Uterus (tissue), 2 donors: ENCODE data around the gene PLA2G4B.

Source experiments
- POLR2A ChIP-seq, 2 donors: fragments of 450-650 bp; IDR thresholded peaks; one replicate each; pipeline ENCODE4 v1.6.1; 2016; ENCODE audit warnings: antibody characterized with exemption in 2 of 2, mild to moderate bottlenecking in 1 of 2, moderate library complexity in 1 of 2
- TF ChIP-seq, protein P1 (sequence below), 4 experiments: fragments of 200-600 bp in 2 of 4; fragments of 450-650 bp in 2 of 4; sonication (generic) in 2 of 4; IDR thresholded peaks; one replicate each; pipeline ENCODE4 v1.5.1; 2016 to 2019; ENCODE audit warnings: antibody characterized with exemption in 4 of 4, mild to moderate bottlenecking in 2 of 4, moderate library complexity in 1 of 4

DNA sequence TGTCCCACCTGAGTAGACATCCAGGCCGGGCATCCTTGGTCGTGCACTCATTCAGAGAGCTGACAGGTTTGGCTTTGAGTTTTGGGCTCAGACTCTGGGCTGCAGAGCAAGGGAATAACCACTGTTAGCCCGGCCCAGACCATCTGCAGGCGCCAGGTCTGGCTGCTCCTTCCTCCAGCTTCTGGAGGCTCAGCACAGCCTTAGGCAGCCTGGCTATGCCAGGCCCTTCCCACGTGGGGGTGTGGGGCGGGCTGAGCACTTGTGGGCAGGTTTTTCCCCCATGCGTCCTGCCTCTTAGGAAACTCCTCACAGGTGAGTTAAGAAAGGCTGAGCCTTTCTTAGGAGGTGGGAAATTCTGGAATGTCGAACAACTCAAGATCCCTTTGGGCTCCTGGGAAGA, 11.2 kb downstream of the PLA2G4B start:
- TF ChIP-seq POLR2A (IDR thresholded peaks at IDR 0.05) = no peak
- TF ChIP-seq, protein P1, sequence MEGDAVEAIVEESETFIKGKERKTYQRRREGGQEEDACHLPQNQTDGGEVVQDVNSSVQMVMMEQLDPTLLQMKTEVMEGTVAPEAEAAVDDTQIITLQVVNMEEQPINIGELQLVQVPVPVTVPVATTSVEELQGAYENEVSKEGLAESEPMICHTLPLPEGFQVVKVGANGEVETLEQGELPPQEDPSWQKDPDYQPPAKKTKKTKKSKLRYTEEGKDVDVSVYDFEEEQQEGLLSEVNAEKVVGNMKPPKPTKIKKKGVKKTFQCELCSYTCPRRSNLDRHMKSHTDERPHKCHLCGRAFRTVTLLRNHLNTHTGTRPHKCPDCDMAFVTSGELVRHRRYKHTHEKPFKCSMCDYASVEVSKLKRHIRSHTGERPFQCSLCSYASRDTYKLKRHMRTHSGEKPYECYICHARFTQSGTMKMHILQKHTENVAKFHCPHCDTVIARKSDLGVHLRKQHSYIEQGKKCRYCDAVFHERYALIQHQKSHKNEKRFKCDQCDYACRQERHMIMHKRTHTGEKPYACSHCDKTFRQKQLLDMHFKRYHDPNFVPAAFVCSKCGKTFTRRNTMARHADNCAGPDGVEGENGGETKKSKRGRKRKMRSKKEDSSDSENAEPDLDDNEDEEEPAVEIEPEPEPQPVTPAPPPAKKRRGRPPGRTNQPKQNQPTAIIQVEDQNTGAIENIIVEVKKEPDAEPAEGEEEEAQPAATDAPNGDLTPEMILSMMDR (IDR thresholded peaks at IDR 0.05) = no peak
